SU-DHL-6 (cell line): ENCODE data around the gene NFIA.

ENCODE experiments used
- EZH2phosphoT487 ChIP-seq: fragments of 200-600 bp; sonication (generic), shearing (Covaris generic); conservative IDR thresholded peaks from 2 replicates; pipeline ENCODE4 v1.6.1; 2018; ENCODE audit warnings: mild to moderate bottlenecking, antibody characterized with exemption, low read length, moderate library complexity, mixed read lengths
- TF ChIP-seq, protein P1 (sequence below): fragments of 200-600 bp; sonication (generic); IDR thresholded peaks from one replicate; pipeline ENCODE4 v1.5.1; 2017; ENCODE audit warnings: antibody characterized with exemption, mild to moderate bottlenecking, low read length, moderate library complexity; ENCODE audit not compliant: insufficient read depth, poor library complexity, severe bottlenecking

- TF ChIP-seq, protein P1, sequence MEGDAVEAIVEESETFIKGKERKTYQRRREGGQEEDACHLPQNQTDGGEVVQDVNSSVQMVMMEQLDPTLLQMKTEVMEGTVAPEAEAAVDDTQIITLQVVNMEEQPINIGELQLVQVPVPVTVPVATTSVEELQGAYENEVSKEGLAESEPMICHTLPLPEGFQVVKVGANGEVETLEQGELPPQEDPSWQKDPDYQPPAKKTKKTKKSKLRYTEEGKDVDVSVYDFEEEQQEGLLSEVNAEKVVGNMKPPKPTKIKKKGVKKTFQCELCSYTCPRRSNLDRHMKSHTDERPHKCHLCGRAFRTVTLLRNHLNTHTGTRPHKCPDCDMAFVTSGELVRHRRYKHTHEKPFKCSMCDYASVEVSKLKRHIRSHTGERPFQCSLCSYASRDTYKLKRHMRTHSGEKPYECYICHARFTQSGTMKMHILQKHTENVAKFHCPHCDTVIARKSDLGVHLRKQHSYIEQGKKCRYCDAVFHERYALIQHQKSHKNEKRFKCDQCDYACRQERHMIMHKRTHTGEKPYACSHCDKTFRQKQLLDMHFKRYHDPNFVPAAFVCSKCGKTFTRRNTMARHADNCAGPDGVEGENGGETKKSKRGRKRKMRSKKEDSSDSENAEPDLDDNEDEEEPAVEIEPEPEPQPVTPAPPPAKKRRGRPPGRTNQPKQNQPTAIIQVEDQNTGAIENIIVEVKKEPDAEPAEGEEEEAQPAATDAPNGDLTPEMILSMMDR = no peak
- TF ChIP-seq EZH2phosphoT487 = no peak
Observed at GRCh38 chr1:61100578-61100977, 18.2 kb downstream of the NFIA start.
